Measurements from ENCODE around the gene CCDC154.

- TF ChIP-seq CTCF (IDR thresholded peaks at IDR 0.05) = no peak
- no peak for TF ChIP-seq POLR2A (IDR thresholded peaks at IDR 0.05)
- no peak for TF ChIP-seq EP300 (IDR thresholded peaks at IDR 0.05)
Measured at GRCh38 chr16:1431497-1432270, 12.7 kb downstream of the CCDC154 start.

All from suprapubic skin (tissue), 3 donors.